NCI-H146 (cell line): ENCODE measurements around the gene CXCL16.
"Not testable (repeated sequence)": the region's sequence is repeated elsewhere in the genome, so short reads cannot be mapped to it uniquely, and the experiment has no call there.

Experiments
- DNase-seq: peaks from one replicate; lab custom pipeline; 2025; lab: John Stamatoyannopoulos, UW

The CXCL16 gene

DNA sequence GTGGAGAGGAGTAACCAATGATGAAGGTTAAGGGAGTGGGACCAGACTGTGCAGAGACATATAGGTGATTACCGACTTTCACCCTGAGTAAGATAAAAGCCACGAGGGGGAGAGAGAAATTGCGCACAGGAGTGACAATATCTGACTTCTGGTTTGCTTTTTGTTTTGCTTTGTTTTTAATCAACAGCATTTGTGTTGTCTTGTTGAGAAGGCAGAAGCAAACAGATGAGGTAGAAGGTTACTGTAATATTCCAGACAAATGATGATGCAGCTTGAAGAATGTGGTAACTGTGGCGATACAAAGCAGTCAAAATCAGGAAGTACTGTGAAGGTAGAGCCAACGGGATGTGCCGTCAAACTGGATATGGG lies 43.3 kb downstream of the CXCL16 start:
- DNase-seq: no peak

- DNase-seq: no peak
Observed at GRCh38 chr17:4693416-4693815, 46.3 kb downstream of the CXCL16 start.

GRCh38 chr17:4691686-4692085 lies 48.0 kb downstream of the CXCL16 start:
- DNase-seq: no peak

DNA sequence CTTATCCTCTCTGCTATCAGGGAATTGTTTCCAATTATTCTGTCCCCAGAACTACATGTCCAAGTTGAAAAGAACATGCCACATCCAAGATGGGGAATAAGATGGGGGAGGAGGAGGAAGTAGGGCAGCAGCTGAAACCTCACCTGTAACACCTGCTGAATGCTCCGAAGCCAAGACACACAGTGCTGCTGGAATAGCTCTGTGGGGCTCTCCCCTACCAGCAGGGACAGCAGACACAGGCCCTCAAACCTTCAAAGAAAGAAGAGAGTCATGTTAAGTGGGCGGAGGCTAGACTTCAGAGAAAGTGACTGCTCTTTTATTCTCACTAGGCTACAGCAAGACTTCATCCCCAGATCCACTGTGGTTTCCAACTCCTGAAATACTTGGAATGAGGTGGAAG lies 49.0 kb downstream of the CXCL16 start:
- DNase-seq: no peak

- DNase-seq: not testable (repeated sequence)
Observed at GRCh38 chr17:4689872-4690271, 49.9 kb downstream of the CXCL16 start.

- not testable (repeated sequence) for DNase-seq
Observed at GRCh38 chr17:4683739-4684138, 56.0 kb downstream of the CXCL16 start.
